GM23338 (cell line): ENCODE measurements around the gene HES7. TPM values are rescaled to one million over a fixed set of nuclear protein-coding genes. Genes with fewer than 3 reads are reported as not detected.
A peak's percentile ranks its signal among the peaks of the same experiment; 100 is the strongest.

Source experiments
- ATAC-seq: fragments of 200-7000 bp; cut with Tn5 transposase; 3 replicates; pipeline ENCODE4 v1.9.1; 2020
- DNase-seq: peaks from one replicate; pipeline ENCODE4 v3.0.0-alpha.2; 2015; ENCODE audit warnings: low spot score
- H2AFZ ChIP-seq: fragments of 200-600 bp; sonication (generic); 2 replicates; pipeline ENCODE4 v1.8.0; 2016; ENCODE audit warnings: antibody characterized with exemption, mild to moderate bottlenecking, moderate library complexity
- H3F3A ChIP-seq: fragments of 200-600 bp; sonication (generic); replicated peaks from 2 replicates; pipeline ENCODE4 v1.8.0; 2017; ENCODE audit warnings: antibody characterized with exemption, mixed run types, low read depth
- H3K27ac ChIP-seq: fragments of 200-600 bp; sonication (generic); 2 replicates; pipeline ENCODE4 v1.6.1; 2016; ENCODE audit warnings: low read depth
- H3K27me3 ChIP-seq: fragments of 200-600 bp; sonication (generic); 2 replicates; pipeline ENCODE4 v1.8.0; 2016; ENCODE audit warnings: mild to moderate bottlenecking, mixed run types, moderate library complexity; ENCODE audit not compliant: insufficient read depth
- H3K36me3 ChIP-seq: fragments of 200-600 bp; sonication (generic); 2 replicates; pipeline ENCODE4 v1.8.0; 2016; ENCODE audit warnings: mild to moderate bottlenecking; ENCODE audit not compliant: insufficient read depth
- H3K4me1 ChIP-seq: fragments of 200-600 bp; sonication (generic); 2 replicates; pipeline ENCODE4 v1.8.0; 2016; ENCODE audit warnings: mild to moderate bottlenecking, moderate library complexity; ENCODE audit not compliant: insufficient read depth
- H3K4me2 ChIP-seq: fragments of 200-600 bp; sonication (generic); 2 replicates; pipeline ENCODE4 v1.7.1; 2017; ENCODE audit warnings: mixed run types
- H3K4me3 ChIP-seq: fragments of 200-600 bp; sonication (generic); 2 replicates; pipeline ENCODE4 v1.6.1; 2016; ENCODE audit warnings: mixed run types
- H3K79me2 ChIP-seq: fragments of 200-600 bp; sonication (generic); replicated peaks from 2 replicates; pipeline ENCODE4 v1.8.0; 2017; ENCODE audit warnings: mild to moderate bottlenecking; ENCODE audit not compliant: insufficient read depth
- H3K9me2 ChIP-seq: fragments of 200-600 bp; sonication (generic); 2 replicates; pipeline ENCODE4 v1.8.0; 2017; ENCODE audit not compliant: insufficient read depth
- H4K20me1 ChIP-seq: fragments of 200-600 bp; sonication (generic); replicated peaks from 2 replicates; pipeline ENCODE4 v1.8.0; 2017; ENCODE audit warnings: mild to moderate bottlenecking; ENCODE audit not compliant: insufficient read depth
- H3K27ac Mint-ChIP-seq: 2 replicates; pipeline ENCODE4 v1.8.0; 2020; ENCODE audit warnings: inconsistent platforms, mild to moderate bottlenecking, moderate library complexity, mixed read lengths
- H3K27me3 Mint-ChIP-seq: 3 replicates; pipeline ENCODE4 v1.8.0; 2022; ENCODE audit warnings: low read depth, mild to moderate bottlenecking, moderate library complexity, mixed read lengths, inconsistent platforms; ENCODE audit not compliant: insufficient read depth, poor library complexity
- H3K36me3 Mint-ChIP-seq: 3 replicates; pipeline ENCODE4 v1.8.0; 2021; ENCODE audit warnings: low read depth, mild to moderate bottlenecking, inconsistent platforms, moderate library complexity, mixed read lengths
- H3K4me1 Mint-ChIP-seq: 3 replicates; pipeline ENCODE4 v1.8.0; 2020; ENCODE audit warnings: mild to moderate bottlenecking, inconsistent platforms, mixed read lengths
- H3K4me3 Mint-ChIP-seq: 3 replicates; pipeline ENCODE4 v1.8.0; 2021; ENCODE audit warnings: moderate library complexity, mild to moderate bottlenecking, inconsistent platforms, mixed read lengths
- H3K9me3 Mint-ChIP-seq: 3 replicates; pipeline ENCODE4 v1.8.0; 2020; ENCODE audit warnings: moderate library complexity, mild to moderate bottlenecking, inconsistent platforms, mixed read lengths
- CREB1 ChIP-seq: fragments of 250-450 bp; sonication (Bioruptor Pico); IDR thresholded peaks from 2 replicates; pipeline ENCODE4 v1.5.0; 2020; ENCODE audit warnings: low read depth, mild to moderate bottlenecking, moderate library complexity
- CTCF ChIP-seq, 2 experiments: fragments of 200-600 bp in 1 of 2; sonication (generic) in 1 of 2; conservative IDR thresholded peaks; 2 replicates each; pipeline versions ENCODE4 v1.5.1 to v1.6.1; 2016 to 2017; ENCODE audit warnings: antibody characterized with exemption in 2 of 2, low read depth in 2 of 2, mild to moderate bottlenecking in 2 of 2, moderate library complexity in 1 of 2
- ETS1 ChIP-seq: IDR thresholded peaks from 2 replicates; pipeline ENCODE4 v1.6.1; 2016; ENCODE audit warnings: antibody characterized with exemption
- EZH2 ChIP-seq: fragments of 200-600 bp; sonication (generic); IDR thresholded peaks from one replicate; pipeline ENCODE4 v1.8.0; 2017; ENCODE audit warnings: antibody characterized with exemption, mild to moderate bottlenecking, low read depth; ENCODE audit not compliant: unreplicated experiment
- EZH2phosphoT487 ChIP-seq: fragments of 200-600 bp; sonication (generic); IDR thresholded peaks from one replicate; pipeline ENCODE4 v1.8.1; 2018; ENCODE audit warnings: antibody characterized with exemption; ENCODE audit not compliant: unreplicated experiment
- JUNB ChIP-seq: IDR thresholded peaks from one replicate; pipeline ENCODE4 v1.6.1; 2016; ENCODE audit warnings: antibody characterized with exemption; ENCODE audit not compliant: unreplicated experiment
- NANOG ChIP-seq: IDR thresholded peaks from 2 replicates; pipeline ENCODE4 v1.6.1; 2016; ENCODE audit warnings: antibody characterized with exemption, borderline replicate concordance
- POLR2AphosphoS5 ChIP-seq: IDR thresholded peaks from 2 replicates; pipeline ENCODE4 v1.6.1; 2016; ENCODE audit warnings: antibody characterized with exemption, low read depth
- REST ChIP-seq: IDR thresholded peaks from one replicate; pipeline ENCODE4 v1.6.1; 2018; ENCODE audit warnings: antibody characterized with exemption; ENCODE audit not compliant: unreplicated experiment
- STAT1 ChIP-seq: IDR thresholded peaks from one replicate; pipeline ENCODE4 v1.6.1; 2016; ENCODE audit warnings: antibody characterized with exemption; ENCODE audit not compliant: unreplicated experiment
- ZNF114 ChIP-seq: fragments of 250-450 bp; sonication (Bioruptor Pico); IDR thresholded peaks from 2 replicates; pipeline ENCODE4 v1.5.0; 2020; ENCODE audit warnings: mild to moderate bottlenecking, moderate library complexity
- ZNF331 ChIP-seq: fragments of 250-450 bp; sonication (Bioruptor Pico); IDR thresholded peaks from 2 replicates; pipeline ENCODE4 v1.5.0; 2020; ENCODE audit warnings: low read depth, mild to moderate bottlenecking, moderate library complexity
- ZNF462 ChIP-seq: fragments of 250-450 bp; sonication (Bioruptor Pico); IDR thresholded peaks from 2 replicates; pipeline ENCODE4 v1.5.0; 2020; ENCODE audit warnings: mild to moderate bottlenecking, moderate library complexity
- polyA plus RNA-seq: library from polyadenylated mRNA; unstranded; fragments of >200 nt; fragmentation: Nextera tagmentation; extraction: Ambion mirVana; gene quantifications from 2 replicates; pipeline ENCODE4 v1.2.1, GENCODE V29; 2016
- total RNA-seq: library from RNA; depleted of rRNA; stranded (reverse); fragments of >200 nt; shearing (Covaris generic); gene quantifications from 2 replicates; pipeline ENCODE4 v1.2.3, GENCODE V29; 2014

HES7 gene
- total and polyA plus RNA-seq, 2 experiments from 2014 or later, result 0.14 TPM; not detected in 1

- TF ChIP-seq ETS1 (no peak), CTCF (conservative IDR thresholded peaks at IDR 0.05; ENCODE audit: low read depth in 2 of 2) (no peak), STAT1 (no peak), ZNF462 (CRISPR knock-in tag) (no peak), REST (no peak), ZNF114 (CRISPR knock-in tag) (no peak), CREB1 (0 out of 2 replicates have a peak, but pooled peaks have one; percentile 6), ZNF331 (CRISPR knock-in tag) (no peak), JUNB (no peak), NANOG (no peak), EZH2 (no peak), EZH2phosphoT487 (no peak), POLR2AphosphoS5 (peak; percentile 34; the same call in 1 of the 2 replicates)
- peak overlapping the region; percentile 34 for H3K4me3 Mint-ChIP-seq
- peaks cover 52% of the 10 kb centered on the region for H3K27me3 ChIP-seq
- peak overlapping the region; percentile 66 for H3K4me2 ChIP-seq
- H3K9me2 ChIP-seq, result no peaks in the 10 kb centered on the region
- H3K27me3 Mint-ChIP-seq, result peaks cover 30% of the 10 kb centered on the region
- H3K4me3 ChIP-seq, result peak overlapping the region; percentile 35; the same call in 1 of the 2 replicates
- no peaks in the 10 kb centered on the region for H3K36me3 ChIP-seq
- peaks cover 19% of the 10 kb centered on the region for H3F3A ChIP-seq
- H3K4me1 ChIP-seq, result peaks cover 21% of the 10 kb centered on the region
- DNase-seq (peak; percentile 89), ATAC-seq (peak; percentile 88)
- peaks cover 13% of the 10 kb centered on the region for H3K4me1 Mint-ChIP-seq
- H2AFZ ChIP-seq, result peak overlapping the region; percentile 86
- H3K36me3 Mint-ChIP-seq, result no peaks in the 10 kb centered on the region
- no peaks in the 10 kb centered on the region for H4K20me1 ChIP-seq
- H3K27ac Mint-ChIP-seq, result peak overlapping the region; percentile 77; the same call in 1 of the 2 replicates
- H3K9me3 Mint-ChIP-seq, result no peaks in the 10 kb centered on the region; the same call in 2 of the 3 replicates
- H3K27ac ChIP-seq, result no peak overlapping the region; the same call in 1 of the 2 replicates
- H3K79me2 ChIP-seq, result no peaks in the 10 kb centered on the region
Measured at GRCh38 chr17:8133399-8133798, 9.5 kb upstream of the HES7 start.
